Dendritic cell treated with granulocyte-macrophage colony-stimulating factor and Interleukin-4, amounts not matched to agents 40 ng/mL and 50 ng/mL, for 4 days (primary cell): ENCODE results near the gene DST.

Source experiments
- H3K27ac Mint-ChIP-seq: one replicate; pipeline ENCODE4 v1.8.0; 2022; ENCODE audit warnings: mild to moderate bottlenecking, mixed read lengths
- H3K27me3 Mint-ChIP-seq: one replicate; pipeline ENCODE4 v1.8.0; 2022; ENCODE audit warnings: mild to moderate bottlenecking, mixed read lengths
- H3K36me3 Mint-ChIP-seq: one replicate; pipeline ENCODE4 v1.8.0; 2022; ENCODE audit warnings: low read depth, mixed read lengths
- H3K4me1 Mint-ChIP-seq: one replicate; pipeline ENCODE4 v1.8.0; 2022; ENCODE audit warnings: low read depth, mixed read lengths
- H3K4me3 Mint-ChIP-seq: one replicate; pipeline ENCODE4 v1.8.0; 2022; ENCODE audit warnings: mild to moderate bottlenecking, moderate library complexity, mixed read lengths
- H3K9me3 Mint-ChIP-seq: one replicate; pipeline ENCODE4 v1.8.0; 2022; ENCODE audit warnings: mixed read lengths
- intact Hi-C: fragments of 100-400 bp; cut with micrococcal nuclease; formaldehyde crosslinking; loops from one replicate; pipeline ENCODE4 v1.15.0; 2022

The DST gene

DNA sequence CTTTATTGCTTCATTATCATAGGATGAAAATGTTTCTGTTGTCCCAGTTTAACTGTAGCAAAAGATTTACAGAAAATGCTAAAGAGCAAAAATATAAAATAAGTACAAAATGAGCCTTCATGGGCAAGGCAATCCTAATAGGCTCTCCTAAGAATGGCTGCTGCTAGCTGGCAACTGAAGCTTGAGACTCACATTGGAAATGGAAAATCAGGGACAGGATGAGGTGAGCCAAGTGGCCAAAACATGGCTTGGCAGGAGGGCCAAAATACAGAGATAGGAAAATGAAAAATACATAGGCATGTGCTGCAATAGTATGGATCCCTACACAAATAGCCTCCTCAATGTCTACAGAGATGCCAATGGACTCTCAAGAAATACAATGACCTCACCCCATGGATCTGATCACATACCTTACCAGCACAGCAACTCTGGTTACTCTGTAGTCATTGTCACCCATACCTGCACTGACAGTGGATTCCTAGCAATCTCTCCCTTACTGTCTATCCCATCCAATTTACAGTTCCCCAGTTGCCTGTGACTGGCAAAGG, 105.4 kb downstream of the DST start:
- Mint-ChIP-seq H3K4me3 (no peak overlapping the region), H3K27ac (no peak overlapping the region), H3K9me3 (no peaks in the 10 kb centered on the region), H3K27me3 (no peaks in the 10 kb centered on the region), H3K36me3 (peaks cover 9% of the 10 kb centered on the region), H3K4me1 (peaks cover 5% of the 10 kb centered on the region)
- intact Hi-C loops, result no loop called here

DNA sequence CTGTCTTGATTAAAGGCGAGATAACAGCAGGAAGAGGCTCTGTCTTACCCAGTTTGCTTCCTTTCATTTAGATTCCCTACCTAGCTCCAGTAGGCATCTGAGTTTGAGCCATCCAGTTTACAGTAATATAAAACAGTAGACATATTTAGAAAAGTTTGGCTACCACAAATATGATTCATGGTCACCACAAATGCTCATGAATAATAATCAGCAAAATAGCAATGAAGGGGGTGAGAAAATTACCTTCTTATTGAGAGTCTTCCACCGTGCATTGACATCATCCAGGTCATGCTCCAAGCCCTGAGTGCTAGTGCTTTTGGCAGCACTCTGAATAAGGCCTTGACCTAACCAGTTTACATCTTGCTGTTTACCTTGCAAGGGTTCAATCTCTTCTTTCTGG, 106.2 kb downstream of the DST start:
- no peak overlapping the region for H3K4me3 Mint-ChIP-seq
- H3K36me3 Mint-ChIP-seq, result peaks cover 9% of the 10 kb centered on the region
- H3K4me1 Mint-ChIP-seq, result peaks cover 5% of the 10 kb centered on the region
- H3K27ac Mint-ChIP-seq, result no peak overlapping the region
- intact Hi-C loops, result no loop called here
- no peaks in the 10 kb centered on the region for H3K27me3 Mint-ChIP-seq
- no peaks in the 10 kb centered on the region for H3K9me3 Mint-ChIP-seq

DNA sequence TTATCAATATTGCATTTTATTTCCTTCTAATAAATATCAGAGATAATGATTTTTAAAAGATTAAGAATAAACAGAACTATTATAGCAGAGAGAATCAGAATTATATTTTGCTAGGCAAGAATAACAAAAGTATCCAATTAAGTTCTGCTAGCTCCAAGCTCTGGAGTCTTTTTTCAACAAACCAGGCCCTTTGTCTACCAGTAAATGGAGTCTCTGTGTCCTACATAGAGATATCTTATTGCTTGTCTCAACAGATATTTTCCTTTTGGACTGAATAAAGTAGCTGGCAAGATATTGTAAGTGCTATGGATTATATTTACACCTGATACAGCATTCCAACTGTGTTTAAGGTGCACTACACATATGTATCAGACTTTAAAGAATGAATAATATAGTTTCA, 107.1 kb downstream of the DST start:
- peaks cover 9% of the 10 kb centered on the region for H3K36me3 Mint-ChIP-seq
- H3K4me1 Mint-ChIP-seq, result peaks cover 5% of the 10 kb centered on the region
- H3K4me3 Mint-ChIP-seq, result no peak overlapping the region
- no peak overlapping the region for H3K27ac Mint-ChIP-seq
- intact Hi-C loops, result no loop called here
- no peaks in the 10 kb centered on the region for H3K27me3 Mint-ChIP-seq
- H3K9me3 Mint-ChIP-seq, result no peaks in the 10 kb centered on the region

- peaks cover 9% of the 10 kb centered on the region for H3K36me3 Mint-ChIP-seq
- no peak overlapping the region for H3K4me3 Mint-ChIP-seq
- no peak overlapping the region for H3K27ac Mint-ChIP-seq
- intact Hi-C loops, result no loop called here
- H3K27me3 Mint-ChIP-seq, result no peaks in the 10 kb centered on the region
- H3K9me3 Mint-ChIP-seq, result no peaks in the 10 kb centered on the region
- peaks cover 5% of the 10 kb centered on the region for H3K4me1 Mint-ChIP-seq
Observed at GRCh38 chr6:56534680-56535419, 107.8 kb downstream of the DST start.

DNA sequence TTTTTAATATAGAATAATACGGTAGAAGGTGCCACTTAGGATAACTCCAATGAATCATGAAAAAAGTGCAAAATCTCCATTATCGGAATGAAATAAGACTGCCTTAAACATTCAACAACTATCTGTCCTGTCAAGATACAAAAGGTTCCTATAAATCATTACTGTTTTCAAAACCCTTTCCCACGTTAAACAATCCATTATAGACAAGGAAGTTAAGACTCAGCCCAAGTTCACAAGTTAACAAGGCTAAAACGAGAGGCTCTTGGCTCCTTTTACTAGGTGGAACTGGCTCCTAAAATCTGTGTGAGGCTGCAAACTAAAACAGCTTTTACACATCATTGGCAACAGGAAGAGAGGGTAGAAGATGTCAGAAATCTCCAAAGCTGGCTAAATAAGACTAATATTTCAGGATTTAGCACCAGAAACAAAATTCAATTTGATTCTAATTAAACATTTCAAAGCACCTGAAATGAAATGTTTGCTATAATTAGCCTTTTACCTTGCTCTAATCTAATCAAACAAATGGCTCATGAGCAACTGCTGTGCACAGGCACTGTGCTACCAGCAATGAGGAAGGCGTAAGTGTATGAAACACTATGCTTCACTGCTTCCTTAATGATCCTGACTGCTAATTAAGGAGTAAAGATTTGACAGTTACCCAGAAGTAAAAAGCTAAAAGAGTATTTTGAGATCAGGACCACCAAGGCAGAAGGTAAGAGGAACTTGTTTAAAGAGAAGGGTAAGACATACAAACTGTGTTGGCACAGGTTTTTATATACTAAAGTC, 109.7 kb downstream of the DST start:
- Mint-ChIP-seq H3K27me3 (no peaks in the 10 kb centered on the region), H3K27ac (no peak overlapping the region), H3K9me3 (no peaks in the 10 kb centered on the region), H3K4me1 (no peaks in the 10 kb centered on the region), H3K4me3 (no peak overlapping the region), H3K36me3 (peaks cover 23% of the 10 kb centered on the region)
- intact Hi-C loops, result no loop called here

- Mint-ChIP-seq H3K36me3 (peaks cover 32% of the 10 kb centered on the region), H3K4me1 (no peaks in the 10 kb centered on the region), H3K4me3 (no peak overlapping the region), H3K27me3 (no peaks in the 10 kb centered on the region), H3K27ac (no peak overlapping the region), H3K9me3 (no peaks in the 10 kb centered on the region)
- intact Hi-C loops, result no loop called here
Observed at GRCh38 chr6:56531839-56532595, 110.7 kb downstream of the DST start.

DNA sequence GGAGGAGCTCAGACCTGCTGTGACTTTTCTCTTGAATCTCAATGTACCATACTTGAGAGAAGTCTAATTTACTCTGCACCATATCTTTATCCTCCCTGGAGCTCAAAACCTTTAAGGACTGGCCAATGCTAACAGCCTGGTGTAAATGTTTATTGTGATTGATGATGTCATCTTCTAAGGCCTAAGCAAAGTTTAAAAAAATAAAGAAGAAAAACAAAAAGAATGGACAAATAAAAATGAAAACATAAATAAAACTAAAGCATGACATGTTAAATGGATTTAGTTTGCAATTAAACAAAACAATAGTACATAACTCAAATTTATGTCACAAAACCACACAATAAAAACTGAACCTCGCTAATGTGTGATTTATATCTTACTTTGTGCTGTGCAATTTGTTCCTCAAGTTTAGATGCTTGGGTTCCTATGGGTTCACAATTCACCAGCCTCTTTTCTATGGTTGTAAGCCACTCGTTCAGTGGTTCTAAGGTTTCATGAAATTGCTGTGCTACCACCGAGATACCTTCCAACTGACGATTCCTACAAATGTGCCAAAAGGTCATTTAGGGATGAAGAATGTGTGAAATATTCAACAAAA, 113.0 kb downstream of the DST start:
- Mint-ChIP-seq H3K4me1 (peaks cover 13% of the 10 kb centered on the region), H3K36me3 (peaks cover 38% of the 10 kb centered on the region), H3K9me3 (peaks cover 9% of the 10 kb centered on the region), H3K27ac (no peak overlapping the region), H3K4me3 (no peak overlapping the region), H3K27me3 (no peaks in the 10 kb centered on the region)
- intact Hi-C loops, result no loop called here

DNA sequence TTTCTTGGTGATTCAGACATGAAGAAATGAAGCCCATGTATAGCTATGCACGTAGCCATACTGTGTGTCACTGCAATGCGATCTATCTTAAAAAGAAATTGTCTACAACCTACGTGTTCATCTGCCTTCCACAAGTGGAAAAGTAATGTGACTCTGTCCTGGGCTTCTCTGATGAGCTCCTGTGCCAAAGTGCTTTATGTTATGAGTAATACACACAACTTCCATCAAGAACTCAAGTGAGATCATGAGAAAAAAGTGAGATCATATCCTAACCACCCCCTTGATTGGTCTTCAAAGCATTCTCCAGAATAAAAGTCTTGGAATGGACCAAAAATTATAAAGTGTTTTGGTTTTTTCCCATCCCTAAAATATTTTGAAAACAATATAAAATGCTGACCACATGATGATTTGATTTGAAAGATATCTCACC, 114.3 kb downstream of the DST start:
- Mint-ChIP-seq H3K4me3 (no peak overlapping the region), H3K9me3 (peaks cover 9% of the 10 kb centered on the region), H3K27me3 (no peaks in the 10 kb centered on the region), H3K36me3 (peaks cover 34% of the 10 kb centered on the region), H3K4me1 (peaks cover 13% of the 10 kb centered on the region), H3K27ac (no peak overlapping the region)
- intact Hi-C loops, result no loop called here

DNA sequence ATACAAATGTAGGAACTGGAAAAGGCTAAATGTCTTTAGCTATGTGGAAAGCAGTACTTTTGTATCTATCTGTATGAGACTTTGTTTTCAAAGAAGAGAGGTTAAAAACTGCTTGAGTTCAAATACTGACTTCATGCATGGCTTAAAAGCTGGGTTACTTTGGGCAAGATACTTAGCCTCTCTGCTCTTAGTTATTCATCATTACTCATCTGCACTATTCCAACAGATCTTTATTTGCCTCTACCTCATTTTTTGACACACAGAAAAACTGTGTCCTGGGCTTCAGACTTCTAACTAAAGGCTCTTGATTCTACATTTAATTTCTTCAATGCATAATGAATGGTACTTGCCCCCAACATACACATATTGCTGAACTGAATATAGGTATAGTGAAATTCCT, 114.8 kb downstream of the DST start:
- Mint-ChIP-seq H3K9me3 (peaks cover 9% of the 10 kb centered on the region), H3K27ac (no peak overlapping the region), H3K4me3 (no peak overlapping the region), H3K27me3 (no peaks in the 10 kb centered on the region), H3K4me1 (peaks cover 13% of the 10 kb centered on the region), H3K36me3 (peaks cover 34% of the 10 kb centered on the region)
- intact Hi-C loops, result no loop called here

- Mint-ChIP-seq H3K4me3 (no peak overlapping the region), H3K36me3 (peaks cover 34% of the 10 kb centered on the region), H3K27me3 (no peaks in the 10 kb centered on the region), H3K9me3 (peaks cover 9% of the 10 kb centered on the region), H3K4me1 (peaks cover 13% of the 10 kb centered on the region), H3K27ac (no peak overlapping the region)
- intact Hi-C loops, result no loop called here
Observed at GRCh38 chr6:56526860-56527544, 115.7 kb downstream of the DST start.

DNA sequence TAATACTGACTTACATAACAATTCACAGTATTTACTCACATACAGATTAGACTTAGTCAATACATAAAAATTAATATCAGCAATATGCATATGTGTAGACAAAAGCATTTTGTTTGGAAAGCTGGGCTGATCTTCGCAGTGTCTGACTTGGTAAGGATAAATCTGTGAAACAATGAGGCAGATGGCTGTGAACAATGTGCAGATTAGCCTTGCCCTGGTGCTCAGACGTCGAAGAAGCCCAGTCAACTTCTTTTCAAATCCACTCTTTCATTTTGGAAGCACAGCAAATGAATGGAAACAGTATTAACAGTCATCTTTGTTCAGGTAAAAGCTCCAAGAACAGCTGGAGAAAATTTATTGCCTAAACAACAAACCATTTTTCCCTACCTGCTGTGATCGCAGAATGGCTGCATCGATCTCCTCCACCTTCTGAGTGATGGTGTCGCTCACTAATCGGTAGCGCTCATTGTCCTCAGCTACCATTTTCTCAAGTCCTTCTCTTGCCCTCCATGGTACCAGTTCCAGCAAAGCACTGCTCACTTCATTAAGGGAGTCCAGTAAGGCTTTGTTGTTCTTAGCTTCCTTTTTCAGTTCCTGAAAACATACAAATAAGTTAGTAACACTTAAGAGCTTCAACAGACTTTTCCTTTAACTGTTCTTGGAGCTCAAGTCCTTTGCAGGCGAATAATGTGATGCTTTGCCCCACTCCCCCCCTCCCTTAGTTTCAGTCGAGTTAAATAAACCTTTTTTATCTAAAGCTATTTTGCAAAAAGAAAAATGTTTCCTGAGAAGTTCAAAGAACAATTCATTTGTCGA, 116.5 kb downstream of the DST start:
- intact Hi-C loops, result no loop called here

GRCh38 chr6:56524891-56525703, 117.6 kb downstream of the DST start:
- Mint-ChIP-seq H3K27ac (no peak overlapping the region), H3K27me3 (no peaks in the 10 kb centered on the region), H3K9me3 (peaks cover 9% of the 10 kb centered on the region), H3K4me1 (peaks cover 13% of the 10 kb centered on the region), H3K4me3 (no peak overlapping the region), H3K36me3 (peaks cover 36% of the 10 kb centered on the region)
- intact Hi-C loops, result no loop called here

More for the DNA sequence above, 116.5 kb downstream of the DST start:
- H3K9me3 Mint-ChIP-seq, result peaks cover 9% of the 10 kb centered on the region
- H3K4me3 Mint-ChIP-seq, result no peak overlapping the region
- H3K4me1 Mint-ChIP-seq, result peaks cover 13% of the 10 kb centered on the region
- H3K27me3 Mint-ChIP-seq, result no peaks in the 10 kb centered on the region
- H3K36me3 Mint-ChIP-seq, result peaks cover 34% of the 10 kb centered on the region
- H3K27ac Mint-ChIP-seq, result no peak overlapping the region
